Activated T-helper 1 cell treated with Interleukin-2 at 50 U/mL for 16 hours (primary cell): ENCODE measurements around the gene PXK.
"Not testable (repeated sequence)": the region's sequence is repeated elsewhere in the genome, so short reads cannot be mapped to it uniquely, and the experiment has no call there.

Experiments
- DNase-seq: peaks from one replicate; pipeline ENCODE4 v3.0.0-alpha.2; 2020; ENCODE audit warnings: low read depth

PXK gene

DNA sequence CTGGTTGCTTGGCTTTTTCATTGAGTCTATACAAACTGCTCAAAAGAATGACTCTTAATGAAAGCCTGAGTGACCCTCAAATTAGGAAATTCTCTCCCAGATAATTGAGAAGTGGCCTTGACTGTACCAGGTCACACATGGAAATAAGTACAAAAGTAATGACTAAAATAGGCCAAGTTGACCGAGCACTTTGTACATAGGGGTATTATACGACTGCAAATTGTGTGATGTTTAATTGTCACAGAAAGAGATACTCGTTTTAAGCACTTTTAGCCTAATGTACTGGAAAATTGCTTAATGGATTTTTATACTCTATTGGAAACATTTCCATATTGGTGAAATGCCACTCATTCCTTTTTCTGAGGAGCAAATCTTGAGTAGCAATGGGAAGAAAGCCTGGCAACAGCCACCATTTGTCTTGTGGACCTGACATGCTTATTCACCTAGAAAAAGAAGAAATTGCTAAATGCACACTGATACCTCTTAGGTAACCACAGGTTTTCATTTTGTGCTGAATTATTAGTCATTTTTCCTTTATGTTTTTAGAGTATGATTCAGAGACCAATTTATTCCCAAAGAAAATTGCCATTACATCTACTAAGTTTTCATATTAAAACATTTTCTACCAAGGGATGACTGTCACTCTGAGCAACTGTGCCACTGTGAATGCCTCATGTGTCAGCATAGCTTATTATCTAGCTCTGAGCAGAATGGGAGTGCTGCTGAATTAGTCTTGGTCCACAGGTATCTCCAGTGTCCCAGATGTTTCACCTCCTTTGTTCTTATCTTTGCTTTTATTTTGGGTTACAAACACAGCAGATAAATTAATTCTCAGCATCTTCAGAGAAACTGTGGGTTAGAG is 8.9 kb upstream of the PXK start:
- no peak for DNase-seq

DNA sequence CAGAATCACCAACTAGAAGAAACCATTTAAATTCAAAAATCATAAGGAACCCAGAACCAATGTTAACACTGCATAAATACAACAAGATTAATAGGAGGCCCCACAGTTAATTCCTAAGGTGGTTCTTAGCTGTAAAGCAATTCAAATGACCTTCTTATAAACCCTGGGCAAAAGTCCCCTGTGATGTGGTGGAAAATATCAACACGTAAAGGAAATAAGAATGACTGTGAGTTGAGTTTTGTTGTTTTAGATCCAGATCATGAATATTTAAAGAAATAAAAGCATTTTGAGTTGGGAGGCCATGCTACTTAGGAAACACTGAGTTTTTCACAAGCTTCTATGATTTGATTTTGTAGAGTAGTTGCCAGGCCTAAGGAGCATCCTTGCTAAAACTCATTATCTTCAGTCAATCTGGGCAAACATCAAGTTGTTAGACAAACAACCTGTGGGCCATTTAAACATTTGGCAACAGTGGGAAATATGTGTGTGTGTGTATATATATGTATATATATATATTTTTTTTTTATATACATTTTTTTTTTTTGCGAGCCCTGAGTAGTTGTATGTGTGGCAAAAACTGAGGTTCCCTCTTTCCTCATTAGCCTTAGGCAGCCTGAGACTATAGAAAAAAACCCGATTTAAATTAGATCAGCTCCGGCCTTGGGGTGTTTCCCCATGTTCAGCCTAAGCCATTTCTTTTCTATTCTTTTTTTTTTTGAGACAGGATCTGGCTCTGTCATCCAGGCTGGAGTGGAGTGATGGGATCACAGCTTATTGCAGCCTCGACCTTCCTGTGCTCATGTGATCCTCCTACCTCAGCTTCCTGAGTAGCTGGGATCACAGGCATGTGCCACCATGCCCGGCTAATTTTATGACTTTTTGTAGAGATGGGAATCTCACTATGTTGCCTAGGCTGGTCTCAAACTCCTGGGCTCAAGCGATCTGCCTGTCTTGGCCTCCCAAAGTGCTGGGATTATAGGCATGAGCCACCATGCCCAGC is 8.0 kb upstream of the PXK start:
- no peak for DNase-seq

DNA sequence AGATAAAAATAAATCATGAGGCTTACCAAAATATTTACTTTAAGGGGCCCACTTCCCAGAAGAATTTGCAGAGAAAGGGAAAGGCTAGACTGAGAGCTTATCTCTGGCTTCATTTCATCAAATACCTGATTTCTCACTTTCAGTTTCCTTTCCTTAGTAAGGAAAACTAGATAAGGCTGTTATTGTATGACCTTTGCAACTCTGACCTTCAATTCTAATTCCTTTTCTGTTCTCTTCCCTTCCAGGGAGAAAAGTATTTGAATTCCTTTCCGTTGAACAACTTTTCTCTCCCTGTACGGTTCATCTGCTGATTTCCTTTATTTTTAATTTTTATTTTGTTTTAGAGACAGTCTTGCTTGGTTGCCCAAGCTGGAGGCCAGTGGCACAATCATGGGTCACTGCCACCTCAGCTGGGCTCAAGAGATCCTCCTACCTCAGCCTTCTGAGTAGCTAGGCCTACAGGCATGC is 7.1 kb upstream of the PXK start:
- DNase-seq: no peak

GRCh38 chr3:58326267-58326900 is 6.3 kb upstream of the PXK start:
- DNase-seq: no peak

GRCh38 chr3:58329150-58329921 is 3.4 kb upstream of the PXK start:
- no peak for DNase-seq

- no peak for DNase-seq
Observed at GRCh38 chr3:58329922-58330413, 2.7 kb upstream of the PXK start.

- DNase-seq: no peak
Observed at GRCh38 chr3:58331593-58332152, 1.0 kb upstream of the PXK start.

DNA sequence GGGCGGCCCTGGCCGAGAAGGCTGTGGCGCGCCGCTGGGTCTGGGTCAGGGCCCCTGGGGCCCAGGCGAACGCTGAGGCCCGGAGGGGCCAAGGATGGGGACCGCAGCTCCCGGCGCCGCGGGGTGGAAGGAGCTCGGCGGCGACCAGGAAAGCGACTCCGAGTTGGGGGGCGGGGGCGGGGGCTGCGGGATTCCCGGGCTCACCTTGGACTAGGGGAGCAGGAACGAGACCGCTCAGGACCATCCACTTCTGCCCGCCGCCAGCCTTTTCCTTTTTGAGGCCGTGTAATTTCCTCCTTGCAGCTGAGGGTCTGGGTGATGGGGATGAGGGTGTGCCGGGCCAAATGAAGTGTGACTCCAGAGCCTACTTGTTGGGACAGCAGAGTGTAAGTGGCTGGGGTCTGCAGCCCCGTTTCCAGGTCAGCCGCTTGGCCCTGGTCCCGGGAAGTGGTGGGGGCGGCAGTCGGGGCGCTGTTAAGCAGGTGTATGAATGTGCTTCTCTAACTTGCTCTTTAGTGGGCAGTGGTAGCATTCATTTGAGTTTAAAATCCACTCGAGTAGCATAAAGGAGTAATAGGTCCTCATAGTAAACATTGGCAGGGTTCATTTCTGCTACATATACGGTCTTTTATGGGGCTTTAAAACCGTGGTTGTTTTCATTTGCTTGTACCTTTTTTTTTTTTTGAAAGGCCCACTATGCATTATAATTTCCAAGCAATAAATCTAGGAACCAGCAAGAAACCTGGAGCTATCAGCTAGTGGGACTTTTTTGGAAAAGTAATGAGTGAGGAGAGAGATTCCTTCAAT is 717 bp downstream of the PXK start:
- DNase-seq: no peak

DNA sequence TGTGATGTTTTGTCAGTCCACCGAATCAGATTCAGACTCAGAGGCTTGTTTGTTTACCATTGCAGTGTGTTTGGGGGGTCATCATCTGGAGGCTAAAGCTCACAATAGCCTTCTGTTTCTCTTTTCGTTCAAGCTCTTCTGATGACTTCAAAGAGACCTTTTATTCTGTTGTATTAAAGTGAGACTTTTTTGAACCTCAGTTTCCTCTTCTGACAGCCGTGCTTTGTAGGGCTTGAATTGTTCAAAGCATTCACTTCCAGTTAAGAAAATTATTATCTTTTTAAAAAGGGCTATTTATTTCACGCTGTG is 1.3 kb downstream of the PXK start:
- no peak for DNase-seq

GRCh38 chr3:58334506-58334884 is 1.8 kb downstream of the PXK start:
- no peak for DNase-seq

DNA sequence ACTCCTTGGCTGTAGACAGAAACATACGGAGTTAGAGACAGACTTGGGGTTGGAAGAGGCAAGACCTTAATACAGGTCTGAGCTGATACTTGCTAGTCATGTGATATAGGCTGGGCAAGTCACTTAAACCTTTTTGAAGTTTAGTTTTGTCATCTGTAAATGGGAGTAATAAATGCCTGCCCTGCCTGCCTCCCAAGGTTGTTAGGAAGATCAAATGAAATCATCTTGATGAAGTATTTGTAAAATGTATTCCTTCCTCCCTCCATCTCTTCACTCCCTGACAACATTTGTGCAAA is 2.9 kb downstream of the PXK start:
- DNase-seq: no peak

- DNase-seq: no peak
Observed at GRCh38 chr3:58336135-58336882, 3.6 kb downstream of the PXK start.

DNA sequence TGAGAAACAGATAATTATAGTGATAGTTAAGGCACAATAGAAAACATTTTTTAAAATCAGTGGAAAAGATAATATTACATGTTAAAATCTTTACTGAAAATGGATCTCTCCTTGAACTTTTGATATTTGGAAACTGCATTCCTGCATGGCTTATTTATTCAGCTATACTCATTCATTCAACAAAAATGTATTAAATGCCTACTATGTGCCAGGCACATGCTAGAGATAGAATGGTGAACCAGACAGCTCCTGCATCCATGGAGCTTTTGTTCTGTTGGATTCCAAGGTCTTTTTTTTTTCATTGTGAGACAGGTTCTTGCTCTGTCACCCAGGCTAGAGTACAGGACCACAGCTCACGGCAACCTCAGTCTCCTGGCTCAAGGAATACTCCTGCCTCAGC is 4.5 kb downstream of the PXK start:
- no peak for DNase-seq

DNA sequence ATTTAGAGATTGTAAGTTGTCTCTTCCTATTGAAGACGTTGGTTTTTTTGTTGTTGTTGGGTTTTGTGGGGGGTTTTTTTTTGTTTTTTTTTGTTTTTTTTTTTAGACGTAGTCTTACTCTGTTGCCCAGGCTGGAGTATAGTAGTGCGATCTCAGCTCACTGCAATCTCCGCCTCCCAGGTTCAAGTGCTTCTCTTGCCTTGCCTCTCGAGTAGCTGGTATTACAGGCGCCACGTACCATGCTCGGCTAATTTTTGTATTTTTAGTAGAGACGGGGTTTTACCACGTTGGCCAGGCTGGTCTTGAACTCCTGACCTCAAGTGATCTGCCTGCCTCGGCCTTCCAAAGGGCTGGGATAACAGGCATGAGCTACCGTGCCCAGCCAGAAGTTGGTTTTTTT is 6.5 kb downstream of the PXK start:
- DNase-seq: not testable (repeated sequence)

- no peak for DNase-seq
Observed at GRCh38 chr3:58340594-58341244, 8.0 kb downstream of the PXK start.

DNA sequence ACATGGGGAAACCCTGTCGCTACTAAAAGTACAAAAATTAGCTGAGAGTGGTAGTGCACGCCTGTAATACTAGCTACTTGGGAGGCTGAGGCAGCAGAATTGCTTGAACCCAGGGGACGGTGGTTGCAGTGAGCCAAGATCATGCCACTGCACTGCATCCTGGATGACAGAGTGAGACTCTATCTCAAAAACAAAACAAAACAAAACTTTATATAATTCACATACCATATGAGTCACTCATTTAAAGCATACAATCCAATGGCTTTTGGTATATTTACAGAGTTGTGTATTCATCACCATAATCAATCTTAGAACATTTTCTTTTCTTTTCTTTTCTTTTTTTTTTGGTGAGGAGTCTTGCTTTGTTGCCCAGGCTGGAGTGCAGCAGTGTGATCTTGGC is 8.7 kb downstream of the PXK start:
- no peak for DNase-seq

GRCh38 chr3:58342676-58343075 is 10.0 kb downstream of the PXK start:
- no peak for DNase-seq

- DNase-seq: no peak
Observed at GRCh38 chr3:58345457-58345856, 12.8 kb downstream of the PXK start.

GRCh38 chr3:58346368-58346767 is 13.7 kb downstream of the PXK start:
- DNase-seq: no peak
